A673 (cell line): ENCODE measurements around the gene FMN2.

ENCODE experiments used
- EZH2 ChIP-seq: fragments of 200-600 bp; sonication (generic); IDR thresholded peaks from 2 replicates; pipeline ENCODE4 v1.6.1; 2017; ENCODE audit warnings: borderline replicate concordance, low read depth, mild to moderate bottlenecking, mixed read lengths, antibody characterized with exemption, low read length; ENCODE audit not compliant: poor library complexity, severe bottlenecking
- TF ChIP-seq, protein P1 (sequence below): fragments of 300-800, 200-600 bp; sonication (generic); conservative IDR thresholded peaks from 2 replicates; pipeline ENCODE4 v1.5.1; 2017; ENCODE audit warnings: low read depth, mild to moderate bottlenecking, antibody characterized with exemption, low read length, moderate library complexity, mixed read lengths

DNA sequence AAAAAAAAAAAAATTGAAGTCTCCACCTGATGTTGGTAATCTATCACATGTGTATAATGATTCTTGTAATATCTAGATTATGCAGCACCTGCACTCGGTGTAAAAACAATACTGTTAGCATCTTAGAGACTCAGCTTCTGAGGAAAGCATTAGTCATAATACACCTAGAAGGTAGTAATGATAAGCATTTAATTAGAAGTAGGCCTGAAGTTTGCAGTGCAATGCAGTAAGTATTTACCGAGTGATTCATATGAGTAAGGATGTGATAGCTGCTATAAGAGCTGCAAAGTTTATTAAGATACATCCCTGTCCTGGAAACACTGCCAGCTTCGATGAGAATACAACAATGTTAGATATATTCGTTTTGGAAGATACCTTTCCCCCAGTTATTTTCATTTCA lies 323.8 kb downstream of the FMN2 start:
- TF ChIP-seq, protein P1, sequence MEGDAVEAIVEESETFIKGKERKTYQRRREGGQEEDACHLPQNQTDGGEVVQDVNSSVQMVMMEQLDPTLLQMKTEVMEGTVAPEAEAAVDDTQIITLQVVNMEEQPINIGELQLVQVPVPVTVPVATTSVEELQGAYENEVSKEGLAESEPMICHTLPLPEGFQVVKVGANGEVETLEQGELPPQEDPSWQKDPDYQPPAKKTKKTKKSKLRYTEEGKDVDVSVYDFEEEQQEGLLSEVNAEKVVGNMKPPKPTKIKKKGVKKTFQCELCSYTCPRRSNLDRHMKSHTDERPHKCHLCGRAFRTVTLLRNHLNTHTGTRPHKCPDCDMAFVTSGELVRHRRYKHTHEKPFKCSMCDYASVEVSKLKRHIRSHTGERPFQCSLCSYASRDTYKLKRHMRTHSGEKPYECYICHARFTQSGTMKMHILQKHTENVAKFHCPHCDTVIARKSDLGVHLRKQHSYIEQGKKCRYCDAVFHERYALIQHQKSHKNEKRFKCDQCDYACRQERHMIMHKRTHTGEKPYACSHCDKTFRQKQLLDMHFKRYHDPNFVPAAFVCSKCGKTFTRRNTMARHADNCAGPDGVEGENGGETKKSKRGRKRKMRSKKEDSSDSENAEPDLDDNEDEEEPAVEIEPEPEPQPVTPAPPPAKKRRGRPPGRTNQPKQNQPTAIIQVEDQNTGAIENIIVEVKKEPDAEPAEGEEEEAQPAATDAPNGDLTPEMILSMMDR: no peak
- no peak for TF ChIP-seq EZH2
